H9 (cell line): ENCODE results near the gene TRABD. TPM values are rescaled to one million over a fixed set of nuclear protein-coding genes. Genes with fewer than 3 reads are reported as not detected.

ENCODE experiments used
- DNase-seq: peaks from one replicate; pipeline ENCODE4 v3.0.0-alpha.2; 2017
- H2AFZ ChIP-seq: one replicate; pipeline ENCODE4 v1.6.1; 2013; ENCODE audit warnings: mild to moderate bottlenecking, low read length, control low read depth, moderate library complexity
- H2AK5ac ChIP-seq: 2 replicates; pipeline ENCODE4 v1.6.1; 2013; ENCODE audit warnings: low read length, control low read depth, mixed read lengths; ENCODE audit not compliant: insufficient read length
- H2BK120ac ChIP-seq: one replicate; pipeline ENCODE4 v1.6.1; 2013; ENCODE audit warnings: low read depth, mild to moderate bottlenecking, low read length, control low read depth, inconsistent platforms; ENCODE audit not compliant: poor library complexity, severe bottlenecking
- H2BK12ac ChIP-seq: 2 replicates; pipeline ENCODE4 v1.6.1; 2013; ENCODE audit warnings: low read length, control low read depth, mixed read lengths, low read depth; ENCODE audit not compliant: insufficient read length
- H2BK15ac ChIP-seq: 2 replicates; pipeline ENCODE4 v1.6.1; 2013; ENCODE audit warnings: low read depth, low read length, control low read depth
- H2BK20ac ChIP-seq: one replicate; pipeline ENCODE4 v1.6.1; 2013; ENCODE audit warnings: low read depth, mild to moderate bottlenecking, low read length, control low read depth, inconsistent platforms; ENCODE audit not compliant: poor library complexity, severe bottlenecking
- H2BK5ac ChIP-seq: 2 replicates; pipeline ENCODE4 v1.6.1; 2013; ENCODE audit warnings: low read length, control low read depth, mixed read lengths; ENCODE audit not compliant: insufficient read length
- H3K14ac ChIP-seq: 2 replicates; pipeline ENCODE4 v1.6.1; 2013; ENCODE audit warnings: low read length, control low read depth; ENCODE audit not compliant: insufficient read depth
- H3K18ac ChIP-seq: 2 replicates; pipeline ENCODE4 v1.6.1; 2013; ENCODE audit warnings: low read depth, mild to moderate bottlenecking, mixed read lengths, low read length, control low read depth; ENCODE audit not compliant: insufficient read length
- H3K23ac ChIP-seq: 2 replicates; pipeline ENCODE4 v1.6.1; 2013; ENCODE audit warnings: low read length, control low read depth, mixed read lengths, low read depth; ENCODE audit not compliant: insufficient read length
- H3K23me2 ChIP-seq: 2 replicates; pipeline ENCODE4 v1.6.1; 2013; ENCODE audit warnings: low read depth, mild to moderate bottlenecking, mixed read lengths, low read length, control low read depth; ENCODE audit not compliant: insufficient read length, poor library complexity, severe bottlenecking
- H3K27ac ChIP-seq: 2 replicates; pipeline ENCODE4 v1.5.1; 2013; ENCODE audit warnings: low read length, control low read depth, mixed read lengths, low read depth; ENCODE audit not compliant: insufficient read length
- H3K27me3 ChIP-seq: 2 replicates; pipeline ENCODE4 v1.6.1; 2013; ENCODE audit warnings: low read length, control low read depth, inconsistent platforms; ENCODE audit not compliant: insufficient read depth
- H3K4ac ChIP-seq: 2 replicates; pipeline ENCODE4 v1.6.1; 2013; ENCODE audit warnings: low read depth, mild to moderate bottlenecking, control low read depth, inconsistent platforms, low read length, moderate library complexity
- H3K4me1 ChIP-seq: 2 replicates; pipeline ENCODE4 v1.6.1; 2013; ENCODE audit warnings: low read length, control low read depth, inconsistent platforms; ENCODE audit not compliant: insufficient read depth
- H3K4me2 ChIP-seq: 2 replicates; pipeline ENCODE4 v1.6.1; 2013; ENCODE audit warnings: low read length, control low read depth, mixed read lengths; ENCODE audit not compliant: insufficient read length, insufficient read depth
- H3K56ac ChIP-seq: 2 replicates; pipeline ENCODE4 v1.6.1; 2013; ENCODE audit warnings: low read depth, mild to moderate bottlenecking, mixed read lengths, low read length, control low read depth; ENCODE audit not compliant: insufficient read length
- H3K79me1 ChIP-seq: 2 replicates; pipeline ENCODE4 v1.6.1; 2013; ENCODE audit warnings: low read depth, mild to moderate bottlenecking, moderate library complexity, low read length, control low read depth, inconsistent platforms; ENCODE audit not compliant: insufficient read depth, poor library complexity, severe bottlenecking
- H3K79me2 ChIP-seq: 2 replicates; pipeline ENCODE4 v1.6.1; 2013; ENCODE audit warnings: low read length, control low read depth, inconsistent platforms; ENCODE audit not compliant: insufficient read depth
- H3K9ac ChIP-seq: 2 replicates; pipeline ENCODE4 v1.6.1; 2013; ENCODE audit warnings: low read length, control low read depth, mixed read lengths; ENCODE audit not compliant: insufficient read length; ENCODE audit errors: extremely low read depth
- H3K9me3 ChIP-seq: one replicate; pipeline ENCODE4 v1.6.1; 2013; ENCODE audit warnings: low read depth, low read length, inconsistent platforms; ENCODE audit not compliant: control insufficient read depth
- H3T11ph ChIP-seq: one replicate; pipeline ENCODE4 v1.6.1; 2013; ENCODE audit warnings: mild to moderate bottlenecking, low read length, control low read depth, inconsistent platforms
- H4K20me1 ChIP-seq: one replicate; pipeline ENCODE4 v1.6.1; 2013; ENCODE audit not compliant: control insufficient read depth, insufficient read length, insufficient read depth
- H4K5ac ChIP-seq: 2 replicates; pipeline ENCODE4 v1.6.1; 2013; ENCODE audit warnings: low read depth, mild to moderate bottlenecking, mixed read lengths, low read length, control low read depth; ENCODE audit not compliant: insufficient read length
- H4K8ac ChIP-seq: replicated peaks from 2 replicates; pipeline ENCODE4 v1.6.1; 2013; ENCODE audit warnings: low read length, control low read depth, mixed read lengths, low read depth; ENCODE audit not compliant: insufficient read length
- H4K91ac ChIP-seq: 2 replicates; pipeline ENCODE4 v1.6.1; 2013; ENCODE audit warnings: low read depth, mild to moderate bottlenecking, moderate library complexity, mixed read lengths, low read length, control low read depth; ENCODE audit not compliant: insufficient read length
- H3K27ac Mint-ChIP-seq, 3 experiments: 2 replicates in 2 of 3; 3 replicates in 1 of 3; pipeline ENCODE4 v1.8.0; 2020 to 2021; ENCODE audit warnings: mixed read lengths in 3 of 3, mild to moderate bottlenecking in 1 of 3, moderate library complexity in 1 of 3
- H3K27me3 Mint-ChIP-seq: 2 replicates; pipeline ENCODE4 v1.8.0; 2021; ENCODE audit warnings: low read depth, mild to moderate bottlenecking, moderate library complexity, mixed read lengths
- H3K36me3 Mint-ChIP-seq, 3 experiments: 2 replicates in 2 of 3; 3 replicates in 1 of 3; pipeline ENCODE4 v1.8.0; 2020 to 2021; ENCODE audit warnings: low read depth in 3 of 3, mixed read lengths in 3 of 3; ENCODE audit not compliant: insufficient read depth in 1 of 3
- H3K4me1 Mint-ChIP-seq, 2 experiments: 2 replicates each; pipeline ENCODE4 v1.8.0; 2020; ENCODE audit warnings: mixed read lengths in 2 of 2
- H3K4me3 Mint-ChIP-seq, 2 experiments: 2 replicates in 1 of 2; 3 replicates in 1 of 2; pipeline ENCODE4 v1.8.0; 2020 to 2021; ENCODE audit warnings: mild to moderate bottlenecking in 2 of 2, mixed read lengths in 2 of 2, moderate library complexity in 1 of 2
- H3K9me3 Mint-ChIP-seq, 2 experiments: 2 replicates in 1 of 2; 3 replicates in 1 of 2; pipeline ENCODE4 v1.8.0; 2020; ENCODE audit warnings: mild to moderate bottlenecking in 2 of 2, mixed read lengths in 2 of 2, moderate library complexity in 1 of 2
- WGBS: extraction: QIAGEN DNeasy Blood & Tissue Kit; methylation state at CpG from one replicate; pipeline ENCODE4 v1.1.7; 2013; ENCODE audit warnings: missing lambda C conversion rate, low lambda C conversion rate, mixed read lengths; ENCODE audit not compliant: insufficient read length; ENCODE audit errors: extremely low coverage; 5-methylcytosine and 5-hydroxymethylcytosine counted together
- total RNA-seq: library from RNA; stranded (reverse); gene quantifications from 2 replicates; pipeline ENCODE4 v1.2.1, GENCODE V29; 2021
- TF ChIP-seq, protein P1 (sequence below): fragments of 200-600 bp; sonication (generic); conservative IDR thresholded peaks from 3 replicates; pipeline ENCODE4 v1.8.0; 2021; ENCODE audit warnings: antibody characterized with exemption, mild to moderate bottlenecking

TRABD gene
- total RNA-seq, 1 experiment from 2014 or later, result 47.8 TPM

- Histone ChIP-seq H2BK12ac (no peak overlapping the region), H3K23me2 (peaks cover 6% of the 10 kb centered on the region), H3K9me3 (no peaks in the 10 kb centered on the region), H4K5ac (no peak overlapping the region), H3K4ac (no peak overlapping the region), H2BK15ac (no peak overlapping the region), H2AK5ac (no peak overlapping the region), H2BK5ac (no peak overlapping the region), H3K4me1 (no peaks in the 10 kb centered on the region), H2AFZ (no peak overlapping the region), H2BK20ac (no peak overlapping the region), H3K14ac (no peak overlapping the region; the same call in 1 of the 2 replicates), H3K9ac (no peak overlapping the region), H4K91ac (no peak overlapping the region), H3T11ph (no peak overlapping the region), H3K18ac (no peak overlapping the region), H3K4me2 (no peak overlapping the region), H3K23ac (no peak overlapping the region), H2BK120ac (no peak overlapping the region), H3K27ac (no peak overlapping the region), H3K79me1 (no peaks in the 10 kb centered on the region), H3K27me3 (no peaks in the 10 kb centered on the region), H4K8ac (no peak overlapping the region), H4K20me1 (no peaks in the 10 kb centered on the region), H3K79me2 (no peaks in the 10 kb centered on the region), H3K56ac (no peak overlapping the region)
- Mint-ChIP-seq H3K27ac (no peak overlapping the region), H3K4me1 (peaks cover 0 to 4% of the 10 kb centered on the region in 2 experiments; a peak in 2 of 4 replicates), H3K4me3 (no peak overlapping the region), H3K27me3 (peaks cover 14% of the 10 kb centered on the region), H3K36me3 (no peaks in the 10 kb centered on the region; a peak in 1 of 7 replicates), H3K9me3 (no peaks in the 10 kb centered on the region; a peak in 1 of 5 replicates)
- DNase-seq, result no peak
- TF ChIP-seq, protein P1, sequence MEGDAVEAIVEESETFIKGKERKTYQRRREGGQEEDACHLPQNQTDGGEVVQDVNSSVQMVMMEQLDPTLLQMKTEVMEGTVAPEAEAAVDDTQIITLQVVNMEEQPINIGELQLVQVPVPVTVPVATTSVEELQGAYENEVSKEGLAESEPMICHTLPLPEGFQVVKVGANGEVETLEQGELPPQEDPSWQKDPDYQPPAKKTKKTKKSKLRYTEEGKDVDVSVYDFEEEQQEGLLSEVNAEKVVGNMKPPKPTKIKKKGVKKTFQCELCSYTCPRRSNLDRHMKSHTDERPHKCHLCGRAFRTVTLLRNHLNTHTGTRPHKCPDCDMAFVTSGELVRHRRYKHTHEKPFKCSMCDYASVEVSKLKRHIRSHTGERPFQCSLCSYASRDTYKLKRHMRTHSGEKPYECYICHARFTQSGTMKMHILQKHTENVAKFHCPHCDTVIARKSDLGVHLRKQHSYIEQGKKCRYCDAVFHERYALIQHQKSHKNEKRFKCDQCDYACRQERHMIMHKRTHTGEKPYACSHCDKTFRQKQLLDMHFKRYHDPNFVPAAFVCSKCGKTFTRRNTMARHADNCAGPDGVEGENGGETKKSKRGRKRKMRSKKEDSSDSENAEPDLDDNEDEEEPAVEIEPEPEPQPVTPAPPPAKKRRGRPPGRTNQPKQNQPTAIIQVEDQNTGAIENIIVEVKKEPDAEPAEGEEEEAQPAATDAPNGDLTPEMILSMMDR, result no peak
- WGBS, result no CpG with 5 or more reads among the region's 35 CpGs
These were observed 35.3 kb upstream of the TRABD start for GRCh38 chr22:50150161-50151129.
